Testis (tissue), 3 donors: Measurements from ENCODE around the gene IL2RG. TPM values are rescaled to one million over a fixed set of nuclear protein-coding genes. Genes with fewer than 3 reads are reported as not detected.

ENCODE experiments used
- DNase-seq: peaks from one replicate; pipeline ENCODE4 v3.0.0-alpha.2; 2019
- H3K27ac ChIP-seq, 2 donors: fragments of 200-600 bp; sonication (generic); one replicate each; pipeline ENCODE4 v1.5.1; 2019
- H3K27me3 ChIP-seq: fragments of 200-600 bp; sonication (generic); one replicate; pipeline ENCODE4 v1.5.1; 2019
- H3K36me3 ChIP-seq: fragments of 200-600 bp; sonication (generic); one replicate; pipeline ENCODE4 v1.5.1; 2017; ENCODE audit warnings: low read depth; ENCODE audit errors: missing control alignments
- H3K4me1 ChIP-seq: fragments of 200-600 bp; sonication (generic); one replicate; pipeline ENCODE4 v1.5.1; 2019
- H3K4me3 ChIP-seq, 2 donors: fragments of 200-600 bp; sonication (generic); one replicate each; pipeline ENCODE4 v1.5.1; 2017 to 2019
- H3K9me3 ChIP-seq: fragments of 200-600 bp; sonication (generic); one replicate; pipeline ENCODE4 v1.5.1; 2017
- CTCF ChIP-seq, 3 experiments: fragments of 450-650 bp in 2 of 3; fragments of 200-600 bp in 1 of 3; sonication (generic) in 1 of 3; IDR thresholded peaks; one replicate each; pipeline ENCODE4 v1.5.1; 2016 to 2019; ENCODE audit warnings: antibody characterized with exemption in 3 of 3, mild to moderate bottlenecking in 2 of 3, moderate library complexity in 1 of 3
- POLR2A ChIP-seq: fragments of 450-650 bp; IDR thresholded peaks from one replicate; pipeline ENCODE4 v1.6.1; 2017; ENCODE audit warnings: antibody characterized with exemption, mild to moderate bottlenecking, moderate library complexity
- WGBS, 2 donors: methylation state at CpG; one replicate each; pipeline ENCODE4 v1.1.5; 2018; 5-methylcytosine and 5-hydroxymethylcytosine counted together
- intact Hi-C: fragments of 100-400 bp; cut with DNase I; formaldehyde crosslinking; loops from one replicate; pipeline ENCODE4 v1.15.1; 2023; ENCODE audit warnings: low total_unique reads
- polyA plus RNA-seq: library from polyadenylated mRNA; stranded (reverse); fragments of 350-450 nt; fragmentation: Illumina TruSeq; extraction: RNeasy Lipid Tissue Mini Kit (QIAGEN cat#74804); gene quantifications from one replicate; pipeline ENCODE4 v1.2.3, GENCODE V29; 2014; ENCODE audit warnings: low read depth, low replicate concordance; ENCODE audit not compliant: insufficient read depth
- total RNA-seq, 2 donors: library from RNA; depleted of rRNA; stranded (reverse); fragments of >200 nt; gene quantifications; one replicate each; pipeline ENCODE4 v1.2.3, GENCODE V29; 2016

IL2RG gene
- total and polyA plus RNA-seq, 3 donors from 2014 or later, result 1.7 to 7.7 (median 6.8) TPM

GRCh38 chrX:71085900-71086299 lies 25.5 kb downstream of the IL2RG start:
- Histone ChIP-seq H3K4me1 (no peaks in the 10 kb centered on the region), H3K27ac (no peak overlapping the region), H3K27me3 (no peaks in the 10 kb centered on the region), H3K4me3 (no peak overlapping the region), H3K9me3 (no peaks in the 10 kb centered on the region), H3K36me3 (no peaks in the 10 kb centered on the region)
- intact Hi-C loops, result no loop called here
- 48 to 73% methylated on average over 3 to 4 of the region's 4 CpGs for WGBS, 2 donors
- no peak for DNase-seq
- no peak for TF ChIP-seq CTCF (IDR thresholded peaks at IDR 0.05)
- no peak for TF ChIP-seq POLR2A

- Histone ChIP-seq H3K4me1 (no peaks in the 10 kb centered on the region), H3K27me3 (no peaks in the 10 kb centered on the region), H3K27ac (no peak overlapping the region), H3K4me3 (no peak overlapping the region), H3K9me3 (no peaks in the 10 kb centered on the region), H3K36me3 (no peaks in the 10 kb centered on the region)
- intact Hi-C loops, result no loop called here
- no peak for DNase-seq
- TF ChIP-seq CTCF (IDR thresholded peaks at IDR 0.05), result no peak
- no peak for TF ChIP-seq POLR2A
- 69 to 100% methylated on average over 1 to 3 of the region's 4 CpGs for WGBS, 2 donors
These were observed 28.6 kb downstream of the IL2RG start for GRCh38 chrX:71082822-71083221.

- Histone ChIP-seq H3K36me3 (no peaks in the 10 kb centered on the region), H3K4me1 (no peaks in the 10 kb centered on the region), H3K27me3 (no peaks in the 10 kb centered on the region), H3K9me3 (no peaks in the 10 kb centered on the region), H3K4me3 (no peak overlapping the region), H3K27ac (no peak overlapping the region)
- intact Hi-C loops, result no loop called here
- WGBS, 2 donors, result 79 to 89% methylated on average over 5 of the region's 5 CpGs
- no peak for DNase-seq
- no peak for TF ChIP-seq CTCF (IDR thresholded peaks at IDR 0.05)
- TF ChIP-seq POLR2A, result no peak
These were observed 29.2 kb downstream of the IL2RG start for GRCh38 chrX:71082124-71082647.

GRCh38 chrX:71081330-71082123 lies 29.9 kb downstream of the IL2RG start:
- Histone ChIP-seq H3K4me3 (no peak overlapping the region), H3K4me1 (no peaks in the 10 kb centered on the region), H3K36me3 (no peaks in the 10 kb centered on the region), H3K27me3 (no peaks in the 10 kb centered on the region), H3K27ac (no peak overlapping the region), H3K9me3 (no peaks in the 10 kb centered on the region)
- intact Hi-C loops, result no loop called here
- WGBS, 2 donors, result 62 to 77% methylated on average over 3 of the region's 3 CpGs
- TF ChIP-seq CTCF (IDR thresholded peaks at IDR 0.05), result no peak
- no peak for TF ChIP-seq POLR2A
- DNase-seq, result no peak

- TF ChIP-seq CTCF (IDR thresholded peaks at IDR 0.05) (no peak), POLR2A (no peak)
- H3K36me3 ChIP-seq, result no peaks in the 10 kb centered on the region
- WGBS, 2 donors, result 63 to 72% methylated on average over 5 of the region's 5 CpGs
- no peaks in the 10 kb centered on the region for H3K4me1 ChIP-seq
- no peak overlapping the region for H3K4me3 ChIP-seq
- no peaks in the 10 kb centered on the region for H3K27me3 ChIP-seq
- DNase-seq, result no peak
- H3K9me3 ChIP-seq, result no peaks in the 10 kb centered on the region
- H3K27ac ChIP-seq, result no peak overlapping the region
- intact Hi-C loops, result no loop called here
These were observed 40.8 kb downstream of the IL2RG start for GRCh38 chrX:71070531-71070930.
